Endothelial cell (in vitro differentiated cells): ENCODE results near the gene SFSWAP. TPM values are rescaled to one million over a fixed set of nuclear protein-coding genes. Genes with fewer than 3 reads are reported as not detected.

Experiments used
- DNase-seq: peaks from one replicate; pipeline ENCODE4 v3.0.0; 2021; ENCODE audit warnings: low spot score
- H3K27ac Mint-ChIP-seq: one replicate; pipeline ENCODE4 v1.8.0; 2021; ENCODE audit warnings: mixed read lengths, inconsistent platforms; ENCODE audit not compliant: unreplicated experiment
- H3K27me3 Mint-ChIP-seq: one replicate; pipeline ENCODE4 v1.8.0; 2021; ENCODE audit warnings: mild to moderate bottlenecking, moderate library complexity, mixed read lengths, inconsistent platforms; ENCODE audit not compliant: unreplicated experiment
- H3K36me3 Mint-ChIP-seq: one replicate; pipeline ENCODE4 v1.8.0; 2021; ENCODE audit warnings: mild to moderate bottlenecking, low read depth, mixed read lengths, inconsistent platforms; ENCODE audit not compliant: unreplicated experiment
- H3K4me1 Mint-ChIP-seq: one replicate; pipeline ENCODE4 v1.8.0; 2021; ENCODE audit warnings: mild to moderate bottlenecking, mixed read lengths, inconsistent platforms; ENCODE audit not compliant: unreplicated experiment
- H3K4me3 Mint-ChIP-seq: one replicate; pipeline ENCODE4 v1.8.0; 2021; ENCODE audit warnings: mild to moderate bottlenecking, mixed read lengths, inconsistent platforms; ENCODE audit not compliant: unreplicated experiment
- H3K9me3 Mint-ChIP-seq: one replicate; pipeline ENCODE4 v1.8.0; 2021; ENCODE audit warnings: mixed read lengths, inconsistent platforms; ENCODE audit not compliant: unreplicated experiment
- CTCF ChIP-seq: fragments of 200-600 bp; sonication (generic); IDR thresholded peaks from one replicate; pipeline ENCODE4 v1.5.0; 2021; ENCODE audit warnings: antibody characterized with exemption; ENCODE audit not compliant: unreplicated experiment
- total RNA-seq: library from RNA; stranded (reverse); fragmentation: NEBNext Ultra II Directional; extraction: Animal tissue kit (Norgen Biotek cat#: 25700); gene quantifications from one replicate; pipeline ENCODE4 v1.2.1, GENCODE V29; 2021; ENCODE audit not compliant: unreplicated experiment

Gene SFSWAP
- total RNA-seq, 1 donor from 2014 or later = 56.3 TPM

DNA sequence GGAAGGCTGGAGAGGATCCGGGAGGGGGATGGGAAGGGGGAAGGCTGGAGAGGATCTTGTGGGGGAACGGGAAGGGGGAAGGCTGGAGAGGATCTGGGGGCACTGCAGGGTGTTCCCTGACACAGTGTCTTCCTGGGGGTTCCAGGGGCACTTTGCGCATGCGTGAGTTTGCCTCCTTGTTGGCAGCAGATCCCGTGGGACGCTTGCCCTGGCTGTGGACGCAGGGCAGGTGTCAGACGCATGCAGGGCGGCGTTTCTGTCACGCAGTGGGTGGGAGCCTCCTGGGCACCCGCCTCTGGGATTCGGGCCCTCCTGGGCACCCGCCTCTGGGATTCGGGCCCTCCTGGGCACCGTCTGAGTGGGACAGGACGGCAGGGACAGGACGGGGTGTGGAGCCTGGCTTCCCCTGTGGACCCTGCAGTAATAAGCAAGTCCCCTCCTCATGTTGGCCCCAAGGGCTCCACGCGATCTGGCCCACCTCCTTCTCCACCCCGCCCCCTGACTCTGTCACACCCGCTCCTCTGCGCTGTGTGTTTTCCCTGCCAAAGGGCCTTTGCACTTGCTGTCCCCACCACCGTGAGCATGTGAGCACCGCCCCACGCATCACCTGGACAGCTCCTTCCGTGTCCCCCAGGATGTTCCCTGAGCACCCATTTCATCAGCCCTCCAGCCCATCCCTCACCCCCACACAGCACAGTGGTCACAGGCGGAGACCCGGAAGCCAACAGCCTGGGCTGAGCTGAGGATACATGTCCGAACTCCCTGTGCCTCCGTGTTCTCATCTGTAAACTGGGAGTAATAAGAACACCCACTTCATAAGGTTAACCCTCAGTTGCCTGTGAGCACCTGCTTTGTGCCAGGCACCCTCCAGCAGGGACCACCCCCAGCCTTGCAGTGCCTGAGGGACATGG lies 121.7 kb downstream of the SFSWAP start:
- no peak for DNase-seq
- TF ChIP-seq CTCF = no peak
- Mint-ChIP-seq H3K4me3 (no peak overlapping the region), H3K27me3 (peaks cover 5% of the 10 kb centered on the region), H3K9me3 (no peaks in the 10 kb centered on the region), H3K4me1 (no peaks in the 10 kb centered on the region), H3K36me3 (peaks cover 2% of the 10 kb centered on the region), H3K27ac (no peak overlapping the region)

DNA sequence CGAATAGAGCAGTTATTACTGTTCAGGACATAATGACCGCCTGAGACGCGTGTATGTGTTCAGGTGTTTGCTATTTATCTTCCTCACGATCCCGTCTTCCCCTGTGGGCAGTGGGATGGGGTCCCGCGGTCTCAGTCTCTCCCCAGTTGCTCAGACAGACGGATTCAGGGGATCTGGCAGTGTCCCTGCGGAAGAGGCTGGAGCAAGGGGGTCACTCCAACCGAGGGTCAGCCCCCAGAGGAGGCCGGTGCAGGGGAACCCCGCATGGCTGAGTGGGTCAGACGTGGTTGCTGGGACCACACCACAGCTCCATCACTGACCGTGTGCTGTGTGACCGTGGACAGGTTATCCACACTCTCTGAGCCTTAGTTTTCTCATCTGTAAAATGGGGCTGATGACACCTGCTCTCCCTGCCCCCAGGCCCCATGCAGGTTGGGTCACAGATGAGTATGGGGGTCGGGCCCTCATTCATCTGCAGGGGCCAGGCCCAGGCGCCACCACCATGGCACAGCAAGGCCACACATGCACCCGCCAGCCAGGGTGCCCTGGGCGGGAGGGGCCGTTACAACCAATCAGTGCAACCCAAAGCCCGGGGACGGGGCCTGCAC lies 122.5 kb downstream of the SFSWAP start:
- DNase-seq = no peak
- Mint-ChIP-seq H3K36me3 (no peaks in the 10 kb centered on the region), H3K27ac (no peak overlapping the region), H3K27me3 (peaks cover 3% of the 10 kb centered on the region), H3K4me1 (no peaks in the 10 kb centered on the region), H3K9me3 (no peaks in the 10 kb centered on the region), H3K4me3 (no peak overlapping the region)
- no peak for TF ChIP-seq CTCF

DNA sequence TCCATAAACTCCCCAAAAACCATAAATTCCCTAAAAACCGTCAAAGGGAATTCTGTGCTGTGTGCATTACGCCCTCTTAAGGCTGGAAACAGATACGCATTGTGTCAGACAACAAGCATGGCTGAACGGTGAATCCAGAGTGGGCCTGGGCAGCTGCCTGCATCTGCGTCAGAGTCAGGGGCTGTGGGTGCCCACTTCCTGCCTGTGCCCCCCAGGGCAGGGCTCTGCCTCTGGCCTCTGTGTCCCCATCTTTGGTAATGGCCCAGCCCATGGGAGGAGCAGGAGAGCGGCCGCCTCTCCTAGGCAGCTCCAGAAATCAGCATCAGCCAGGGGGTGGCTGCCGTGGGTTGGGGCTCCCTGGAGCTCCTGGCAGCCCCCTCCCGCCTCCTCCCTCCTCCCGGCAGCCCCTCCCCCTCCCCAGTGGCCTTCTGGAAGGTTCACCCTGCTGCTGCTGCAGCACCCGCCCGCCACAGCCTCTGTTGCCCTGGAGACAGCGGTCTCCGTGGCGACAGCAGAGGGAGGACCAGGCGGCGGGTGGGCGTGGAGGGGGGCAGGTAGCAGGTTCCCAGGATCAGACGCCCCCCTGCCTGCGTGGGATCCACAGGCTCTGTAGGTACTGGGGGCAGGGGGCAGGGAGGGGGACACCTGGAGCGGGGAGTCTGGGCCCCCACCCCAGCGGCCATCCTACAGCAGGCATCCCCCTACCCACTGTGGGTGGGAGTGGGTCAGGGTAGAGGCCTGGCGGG lies 123.2 kb downstream of the SFSWAP start:
- Mint-ChIP-seq H3K9me3 (no peaks in the 10 kb centered on the region), H3K27ac (no peak overlapping the region), H3K36me3 (no peaks in the 10 kb centered on the region), H3K27me3 (peaks cover 4% of the 10 kb centered on the region), H3K4me1 (no peaks in the 10 kb centered on the region), H3K4me3 (no peak overlapping the region)
- no peak for DNase-seq
- peak; percentile 35 for TF ChIP-seq CTCF

GRCh38 chr12:131834798-131835615 lies 124.1 kb downstream of the SFSWAP start:
- no peak overlapping the region for H3K27ac Mint-ChIP-seq
- H3K27me3 Mint-ChIP-seq = peaks cover 8% of the 10 kb centered on the region
- H3K4me1 Mint-ChIP-seq = no peaks in the 10 kb centered on the region
- no peaks in the 10 kb centered on the region for H3K36me3 Mint-ChIP-seq
- DNase-seq = no peak
- H3K9me3 Mint-ChIP-seq = no peaks in the 10 kb centered on the region
- no peak overlapping the region for H3K4me3 Mint-ChIP-seq
- TF ChIP-seq CTCF = no peak
